Epithelial cell of esophagus (primary cell): ENCODE data around the gene HOXA3.

ENCODE experiments used
- DNase-seq: peaks from one replicate; pipeline ENCODE4 v3.0.0; 2010; ENCODE audit warnings: low read depth
- H3K4me3 ChIP-seq: 2 replicates; pipeline ENCODE4 v1.5.1; 2011; ENCODE audit warnings: mild to moderate bottlenecking, low read length, control low read depth
- CTCF ChIP-seq: IDR thresholded peaks from 2 replicates; pipeline ENCODE4 v1.5.1; 2011; ENCODE audit warnings: low read depth, mild to moderate bottlenecking, low read length, control low read depth, inconsistent platforms; ENCODE audit not compliant: insufficient read depth; ENCODE audit errors: missing control alignments

The HOXA3 gene

DNA sequence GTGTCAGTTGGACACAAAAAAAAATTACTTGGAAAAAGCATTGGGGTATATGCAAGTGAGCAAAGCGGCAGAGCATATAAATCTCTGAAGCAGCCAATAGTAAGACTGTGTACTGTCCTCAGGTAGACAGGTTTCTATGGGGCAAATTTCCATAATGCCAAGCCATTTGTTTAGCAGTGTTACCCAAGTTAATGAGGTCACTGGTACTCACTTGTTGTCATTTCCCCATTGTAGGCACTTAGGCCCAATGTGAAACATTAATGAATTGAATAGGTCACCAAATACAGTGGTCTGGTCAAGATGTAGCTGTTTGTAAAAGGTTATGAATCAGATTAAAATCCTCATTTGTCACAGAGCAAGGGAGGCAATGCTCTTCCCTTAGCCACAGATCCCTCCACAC lies 84.1 kb downstream of the HOXA3 start:
- no peak for TF ChIP-seq CTCF
- no peak for DNase-seq
- no peak overlapping the region for H3K4me3 ChIP-seq

- H3K4me3 ChIP-seq = no peak overlapping the region
- peak; percentile 21 for DNase-seq
- TF ChIP-seq CTCF = no peak
Observed at GRCh38 chr7:27066148-27066547, 86.2 kb downstream of the HOXA3 start.

GRCh38 chr7:27065709-27066108 lies 86.7 kb downstream of the HOXA3 start:
- no peak overlapping the region for H3K4me3 ChIP-seq
- DNase-seq = no peak
- no peak for TF ChIP-seq CTCF

GRCh38 chr7:27064661-27065060 lies 87.7 kb downstream of the HOXA3 start:
- no peak for DNase-seq
- H3K4me3 ChIP-seq = no peak overlapping the region
- TF ChIP-seq CTCF = no peak

DNA sequence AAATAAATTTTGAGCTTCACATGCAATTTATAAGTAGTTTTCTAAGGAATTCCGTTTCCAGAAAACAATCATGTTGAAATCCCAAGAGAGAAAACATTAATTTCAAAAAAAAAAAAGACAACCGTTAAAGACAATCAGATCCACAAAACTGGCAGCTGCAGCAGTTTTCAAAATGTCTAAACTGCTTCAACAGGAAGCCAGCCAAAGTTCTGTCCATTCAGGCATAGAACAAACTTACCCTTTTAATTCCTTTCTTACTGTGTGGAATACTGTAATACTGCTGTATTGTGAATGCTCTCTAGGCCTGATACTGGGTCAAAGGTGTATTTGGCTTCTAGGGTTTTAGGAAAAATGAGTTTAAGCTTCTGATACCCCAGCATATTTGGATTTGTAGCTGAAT lies 88.2 kb downstream of the HOXA3 start:
- no peak overlapping the region for H3K4me3 ChIP-seq
- no peak for TF ChIP-seq CTCF
- no peak for DNase-seq

DNA sequence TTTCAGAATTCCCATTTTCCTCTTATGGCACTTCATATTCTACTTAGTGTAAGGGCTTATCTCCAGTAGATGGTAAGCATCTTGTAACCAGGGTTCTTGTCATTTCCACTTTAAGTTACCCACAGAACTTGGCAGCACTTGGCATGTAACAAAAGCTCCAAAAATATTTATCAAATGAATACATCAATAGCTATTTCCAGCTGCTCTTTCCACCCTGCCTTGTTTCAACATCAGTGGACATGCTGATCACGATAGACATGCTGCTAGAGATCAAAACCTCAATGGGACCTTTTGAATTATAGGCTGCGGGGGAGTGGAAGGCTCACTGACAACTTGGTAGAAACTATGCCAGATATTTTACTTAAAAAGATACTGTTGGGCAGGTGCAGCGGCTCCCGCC lies 89.4 kb downstream of the HOXA3 start:
- H3K4me3 ChIP-seq = no peak overlapping the region
- DNase-seq = no peak
- no peak for TF ChIP-seq CTCF
